B cell (primary cell): ENCODE results near the gene PFKP. TPM values are rescaled to one million over a fixed set of nuclear protein-coding genes. Genes with fewer than 3 reads are reported as not detected.

Experiments used
- ATAC-seq: fragments of 200-7000 bp; cut with Tn5 transposase; one replicate; pipeline ENCODE4 v1.10.0; 2021; ENCODE audit warnings: low read depth, mild to moderate bottlenecking, moderate number of reproducible peaks, moderate library complexity
- CTCF ChIA-PET: fragments of 350-600 bp; sonication (Branson Sonifier 250); formaldehyde crosslinking; loops from one replicate; lab custom pipeline; 2021; ENCODE audit warnings: antibody characterized with exemption, inconsistent platforms; lab: Charles Lee
- POLR2A ChIA-PET: fragments of 350-600 bp; sonication (Branson Sonifier 250); formaldehyde crosslinking; loops from one replicate; lab custom pipeline; 2021; ENCODE audit warnings: antibody characterized with exemption; lab: Charles Lee
- DNase-seq: peaks from one replicate; pipeline ENCODE4 v3.0.0; 2013
- H2AFZ ChIP-seq: 2 replicates; pipeline ENCODE4 v1.6.1; 2012; ENCODE audit warnings: mild to moderate bottlenecking, low read depth, low read length; ENCODE audit not compliant: insufficient read depth, poor library complexity, severe bottlenecking
- H3K27ac ChIP-seq, 2 donors: 1 replicate in 1 of 2; 2 replicates in 1 of 2; pipeline ENCODE4 v1.5.1; 2012 to 2013; ENCODE audit warnings: low read length in 2 of 2, mild to moderate bottlenecking in 2 of 2, moderate library complexity in 1 of 2
- H3K27me3 ChIP-seq, 4 experiments: fragments of 200-600 bp in 1 of 4; sonication (generic) in 1 of 4; replicated peaks in 1 of 4; 1 replicate in 2 of 4; 2 replicates in 2 of 4; pipeline versions ENCODE4 v1.6.1 to v1.7.0; 2013 to 2016; ENCODE audit warnings: low read length in 3 of 4, mild to moderate bottlenecking in 2 of 4, mixed read lengths in 1 of 4, moderate library complexity in 1 of 4; ENCODE audit not compliant: insufficient read depth in 4 of 4, control insufficient read depth in 3 of 4; ENCODE audit errors: control extremely low read depth in 1 of 4
- H3K36me3 ChIP-seq, 2 experiments: replicated peaks in 1 of 2; 1 replicate in 1 of 2; 2 replicates in 1 of 2; pipeline versions ENCODE4 v1.6.1 to v1.7.1; 2013; ENCODE audit warnings: low read length in 1 of 2; ENCODE audit not compliant: insufficient read depth in 2 of 2, control insufficient read depth in 1 of 2; ENCODE audit errors: control extremely low read depth in 1 of 2, extremely low read depth in 1 of 2
- H3K4me1 ChIP-seq, 2 donors: fragments of 200-600 bp in 1 of 2; sonication (generic) in 1 of 2; 1 replicate in 1 of 2; 2 replicates in 1 of 2; pipeline versions ENCODE4 v1.5.1 to v1.6.1; 2013 to 2017; ENCODE audit warnings: low read length in 2 of 2; ENCODE audit not compliant: control insufficient read depth in 2 of 2, insufficient read depth in 2 of 2
- H3K4me2 ChIP-seq: replicated peaks from 2 replicates; pipeline ENCODE3; 2012; ENCODE audit warnings: mild to moderate bottlenecking, low read depth, low read length; ENCODE audit not compliant: poor library complexity, severe bottlenecking
- H3K4me3 ChIP-seq, 5 experiments: fragments of 200-600 bp in 1 of 5; sonication (generic) in 1 of 5; 1 replicate in 3 of 5; 2 replicates in 2 of 5; pipeline versions ENCODE4 v1.5.1 to v1.7.0; 2011 to 2016; ENCODE audit warnings: low read length in 4 of 5, mild to moderate bottlenecking in 4 of 5, low read depth in 2 of 5, control low read depth in 1 of 5, moderate library complexity in 1 of 5; ENCODE audit not compliant: insufficient read depth in 1 of 5; ENCODE audit errors: control extremely low read depth in 1 of 5, extremely low read depth in 1 of 5
- H3K79me2 ChIP-seq: fragments of 200-600 bp; sonication (generic); one replicate; pipeline ENCODE4 v1.6.0; 2016; ENCODE audit warnings: low read length; ENCODE audit not compliant: control insufficient read depth, insufficient read depth
- H3K9ac ChIP-seq: fragments of 200-600 bp; sonication (generic); 2 replicates; pipeline ENCODE4 v1.6.1; 2017; ENCODE audit warnings: mild to moderate bottlenecking, low read length, moderate library complexity
- H3K9me3 ChIP-seq, 3 donors: one replicate each; pipeline versions ENCODE4 v1.6.1 to v1.7.1; 2013; ENCODE audit warnings: low read length in 2 of 3; ENCODE audit not compliant: control insufficient read depth in 2 of 3, insufficient read depth in 1 of 3; ENCODE audit errors: control extremely low read depth in 1 of 3
- H4K20me1 ChIP-seq: 2 replicates; pipeline ENCODE4 v1.6.0; 2012; ENCODE audit warnings: mild to moderate bottlenecking, low read length; ENCODE audit not compliant: insufficient read depth, control insufficient read depth, poor library complexity, severe bottlenecking
- H3K27ac Mint-ChIP-seq: one replicate; pipeline ENCODE4 v1.8.0; 2021; ENCODE audit warnings: mixed read lengths
- H3K27me3 Mint-ChIP-seq: one replicate; pipeline ENCODE4 v1.8.0; 2021; ENCODE audit warnings: mixed read lengths
- H3K4me1 Mint-ChIP-seq: one replicate; pipeline ENCODE4 v1.8.0; 2021; ENCODE audit warnings: mixed read lengths
- H3K4me3 Mint-ChIP-seq: one replicate; pipeline ENCODE4 v1.8.0; 2021; ENCODE audit warnings: mixed read lengths
- H3K9me3 Mint-ChIP-seq: one replicate; pipeline ENCODE4 v1.8.0; 2022; ENCODE audit warnings: mixed read lengths; ENCODE audit not compliant: insufficient read depth
- EZH2 ChIP-seq: IDR thresholded peaks from 2 replicates; pipeline ENCODE4 v1.6.1; 2012; ENCODE audit warnings: borderline replicate concordance, low read depth, mild to moderate bottlenecking, moderate library complexity, low read length; ENCODE audit not compliant: insufficient read depth, poor library complexity, severe bottlenecking
- WGBS: methylation state at CpG from one replicate; pipeline ENCODE4 v1.1.5; 2013; ENCODE audit warnings: missing lambda C conversion rate; ENCODE audit not compliant: insufficient coverage; 5-methylcytosine and 5-hydroxymethylcytosine counted together
- intact Hi-C: fragments of 100-400 bp; cut with micrococcal nuclease; formaldehyde crosslinking; loops from one replicate; pipeline ENCODE4 v1.10.0; 2022
- polyA plus RNA-seq: library from polyadenylated mRNA; depleted of rRNA; stranded (reverse); fragments of >200 nt; gene quantifications from 2 replicates; pipeline ENCODE4 v1.2.3, GENCODE V29; 2012
- total RNA-seq, 2 donors: library from RNA; stranded (reverse); fragments of 120-200 nt in 1 of 2; gene quantifications; 1 replicate in 1 of 2; 2 replicates in 1 of 2; pipeline versions ENCODE4 v1.2.3 to v1.2.4, GENCODE V29; 2013 to 2022
- TF ChIP-seq, protein P1 (sequence below): fragments of 200-600 bp; IDR thresholded peaks from one replicate; pipeline ENCODE4 v1.8.0; 2022; ENCODE audit warnings: antibody characterized with exemption, mild to moderate bottlenecking

The PFKP gene
- total and polyA plus RNA-seq, 2 donors (not counting 1 experiment from before 2014, with no cell fraction given) = 41.4 to 54.3 TPM

DNA sequence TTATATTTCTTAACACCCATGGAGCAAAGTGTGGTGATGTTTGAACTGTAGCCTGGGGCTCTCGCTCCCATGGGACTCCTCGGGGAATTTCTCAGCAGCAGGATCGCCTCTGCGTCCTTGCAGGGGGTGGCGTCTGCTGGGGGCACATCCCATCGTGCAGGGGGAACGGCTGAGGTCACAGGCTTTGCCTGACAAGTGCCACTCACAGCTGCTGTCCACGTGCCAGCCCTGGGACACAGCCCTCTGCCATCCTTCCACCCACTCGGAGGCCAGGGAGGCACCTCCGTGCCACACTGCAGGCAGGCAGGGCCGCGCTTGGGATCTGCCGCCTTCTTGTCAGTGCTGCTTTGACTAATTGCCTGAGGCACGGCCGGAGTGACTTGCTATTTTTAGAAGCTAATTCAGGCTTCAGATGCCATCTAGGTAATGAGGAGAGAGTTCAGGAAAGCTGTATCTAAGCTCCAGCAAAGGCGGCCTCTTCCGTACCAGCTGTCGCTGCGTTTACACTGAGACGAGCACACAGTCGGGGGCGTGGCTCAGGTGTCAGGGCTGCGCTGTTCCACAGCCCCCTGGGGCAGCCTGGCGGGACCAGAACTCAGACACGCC is 59.5 kb downstream of the PFKP start:
- Histone ChIP-seq H3K36me3 (peaks cover 1 to 46% of the 10 kb centered on the region in 2 experiments), H3K4me3 (no peak overlapping the region), H3K9ac (no peak overlapping the region), H3K79me2 (no peaks in the 10 kb centered on the region), H3K27me3 (no peaks in the 10 kb centered on the region), H3K4me1 (no peaks in the 10 kb centered on the region), H3K9me3 (peaks cover 0 to 31% (median 0%) of the 10 kb centered on the region in 3 donors), H3K27ac (no peak overlapping the region), H2AFZ (no peak overlapping the region), H4K20me1 (no peaks in the 10 kb centered on the region), H3K4me2 (no peak overlapping the region)
- TF ChIP-seq, protein P1, sequence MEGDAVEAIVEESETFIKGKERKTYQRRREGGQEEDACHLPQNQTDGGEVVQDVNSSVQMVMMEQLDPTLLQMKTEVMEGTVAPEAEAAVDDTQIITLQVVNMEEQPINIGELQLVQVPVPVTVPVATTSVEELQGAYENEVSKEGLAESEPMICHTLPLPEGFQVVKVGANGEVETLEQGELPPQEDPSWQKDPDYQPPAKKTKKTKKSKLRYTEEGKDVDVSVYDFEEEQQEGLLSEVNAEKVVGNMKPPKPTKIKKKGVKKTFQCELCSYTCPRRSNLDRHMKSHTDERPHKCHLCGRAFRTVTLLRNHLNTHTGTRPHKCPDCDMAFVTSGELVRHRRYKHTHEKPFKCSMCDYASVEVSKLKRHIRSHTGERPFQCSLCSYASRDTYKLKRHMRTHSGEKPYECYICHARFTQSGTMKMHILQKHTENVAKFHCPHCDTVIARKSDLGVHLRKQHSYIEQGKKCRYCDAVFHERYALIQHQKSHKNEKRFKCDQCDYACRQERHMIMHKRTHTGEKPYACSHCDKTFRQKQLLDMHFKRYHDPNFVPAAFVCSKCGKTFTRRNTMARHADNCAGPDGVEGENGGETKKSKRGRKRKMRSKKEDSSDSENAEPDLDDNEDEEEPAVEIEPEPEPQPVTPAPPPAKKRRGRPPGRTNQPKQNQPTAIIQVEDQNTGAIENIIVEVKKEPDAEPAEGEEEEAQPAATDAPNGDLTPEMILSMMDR = no peak
- no peak for TF ChIP-seq EZH2
- ATAC-seq = no peak
- Mint-ChIP-seq H3K4me1 (no peaks in the 10 kb centered on the region), H3K9me3 (no peaks in the 10 kb centered on the region), H3K4me3 (no peak overlapping the region), H3K27me3 (no peaks in the 10 kb centered on the region), H3K27ac (no peak overlapping the region)
- ChIA-PET POLR2A (no interaction called here), CTCF (no interaction called here)
- intact Hi-C loops = no loop called here
- WGBS = 93% methylated on average over 25 of the region's 25 CpGs
- DNase-seq = no peak

DNA sequence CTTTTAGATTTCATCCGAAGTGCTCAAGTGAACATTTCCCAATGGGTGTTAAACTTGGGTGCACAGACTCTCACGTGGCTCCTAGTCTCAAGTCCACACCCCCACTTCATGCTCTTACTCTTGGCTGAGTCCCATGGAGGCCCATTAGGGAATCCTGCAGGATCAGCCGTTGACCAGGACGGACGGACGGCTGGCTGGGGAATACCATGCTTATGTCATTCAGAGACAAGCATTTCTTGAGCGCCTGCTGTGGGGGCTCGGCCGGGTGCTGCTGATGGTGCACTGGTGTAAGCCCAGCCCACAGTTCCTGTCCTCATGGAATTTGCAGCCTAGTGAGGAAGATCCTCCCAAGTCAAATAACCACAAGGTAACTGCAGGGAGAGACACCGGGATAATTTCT is 60.6 kb downstream of the PFKP start:
- Histone ChIP-seq H2AFZ (no peak overlapping the region), H3K27me3 (no peaks in the 10 kb centered on the region), H3K4me1 (no peaks in the 10 kb centered on the region), H3K27ac (no peak overlapping the region), H3K9me3 (peaks cover 0 to 31% (median 0%) of the 10 kb centered on the region in 3 donors), H4K20me1 (no peaks in the 10 kb centered on the region), H3K4me2 (no peak overlapping the region), H3K9ac (no peak overlapping the region), H3K36me3 (peaks cover 1 to 44% of the 10 kb centered on the region in 2 experiments), H3K79me2 (no peaks in the 10 kb centered on the region), H3K4me3 (no peak overlapping the region)
- no peak overlapping the region for H3K4me3 Mint-ChIP-seq
- 96% methylated on average over 10 of the region's 10 CpGs for WGBS
- H3K9me3 Mint-ChIP-seq = no peaks in the 10 kb centered on the region
- no peaks in the 10 kb centered on the region for H3K4me1 Mint-ChIP-seq
- ATAC-seq = no peak
- POLR2A ChIA-PET = no interaction called here
- no peaks in the 10 kb centered on the region for H3K27me3 Mint-ChIP-seq
- CTCF ChIA-PET = no interaction called here
- DNase-seq = no peak
- TF ChIP-seq EZH2 = no peak
- TF ChIP-seq, protein P1 = no peak
- intact Hi-C loops = no loop called here
- H3K27ac Mint-ChIP-seq = no peak overlapping the region
